ENCODE data around the gene TTYH3. TPM values are rescaled to one million over a fixed set of nuclear protein-coding genes. Genes with fewer than 3 reads are reported as not detected.

Gene TTYH3
- total RNA-seq, 1 donor from 2014 or later: 324 TPM

DNA sequence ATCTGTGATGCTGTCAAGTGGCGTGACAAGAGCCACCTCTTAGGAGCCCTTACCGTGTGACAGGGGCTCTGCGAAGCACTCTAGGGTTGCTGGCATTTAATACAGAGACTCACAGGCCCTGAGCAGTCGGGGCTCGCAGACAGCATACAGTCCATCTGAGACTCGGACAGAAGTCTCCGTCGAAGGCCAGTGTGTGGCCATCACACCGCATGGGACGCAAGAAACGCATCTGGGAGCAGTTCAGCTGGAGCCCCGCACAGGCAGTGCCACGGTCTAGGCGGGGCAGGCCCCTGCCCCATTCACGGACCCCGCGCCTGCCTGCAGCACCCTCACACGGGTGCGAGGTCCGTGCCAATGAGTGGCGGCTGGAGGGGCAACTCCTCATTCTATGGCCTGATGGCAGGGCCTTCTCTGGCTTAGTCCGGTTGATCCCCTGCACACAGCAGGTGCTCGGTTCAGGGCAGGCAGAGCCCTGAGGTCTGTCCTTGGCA, 39.4 kb upstream of the TTYH3 start:
- TF ChIP-seq, protein P1, sequence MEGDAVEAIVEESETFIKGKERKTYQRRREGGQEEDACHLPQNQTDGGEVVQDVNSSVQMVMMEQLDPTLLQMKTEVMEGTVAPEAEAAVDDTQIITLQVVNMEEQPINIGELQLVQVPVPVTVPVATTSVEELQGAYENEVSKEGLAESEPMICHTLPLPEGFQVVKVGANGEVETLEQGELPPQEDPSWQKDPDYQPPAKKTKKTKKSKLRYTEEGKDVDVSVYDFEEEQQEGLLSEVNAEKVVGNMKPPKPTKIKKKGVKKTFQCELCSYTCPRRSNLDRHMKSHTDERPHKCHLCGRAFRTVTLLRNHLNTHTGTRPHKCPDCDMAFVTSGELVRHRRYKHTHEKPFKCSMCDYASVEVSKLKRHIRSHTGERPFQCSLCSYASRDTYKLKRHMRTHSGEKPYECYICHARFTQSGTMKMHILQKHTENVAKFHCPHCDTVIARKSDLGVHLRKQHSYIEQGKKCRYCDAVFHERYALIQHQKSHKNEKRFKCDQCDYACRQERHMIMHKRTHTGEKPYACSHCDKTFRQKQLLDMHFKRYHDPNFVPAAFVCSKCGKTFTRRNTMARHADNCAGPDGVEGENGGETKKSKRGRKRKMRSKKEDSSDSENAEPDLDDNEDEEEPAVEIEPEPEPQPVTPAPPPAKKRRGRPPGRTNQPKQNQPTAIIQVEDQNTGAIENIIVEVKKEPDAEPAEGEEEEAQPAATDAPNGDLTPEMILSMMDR (IDR thresholded peaks at IDR 0.05; ENCODE audit: partially characterized antibody, unreplicated experiment): no peak
- no peak for DNase-seq
- Mint-ChIP-seq H3K27me3 (ENCODE audit: unreplicated experiment) (no peaks in the 10 kb centered on the region), H3K36me3 (ENCODE audit: unreplicated experiment) (peaks cover 4% of the 10 kb centered on the region), H3K27ac (ENCODE audit: unreplicated experiment) (no peak overlapping the region), H3K4me1 (ENCODE audit: low read depth, unreplicated experiment) (peaks cover 5% of the 10 kb centered on the region), H3K9me3 (ENCODE audit: unreplicated experiment) (peaks cover 4% of the 10 kb centered on the region), H3K4me3 (ENCODE audit: unreplicated experiment) (no peak overlapping the region)

DNA sequence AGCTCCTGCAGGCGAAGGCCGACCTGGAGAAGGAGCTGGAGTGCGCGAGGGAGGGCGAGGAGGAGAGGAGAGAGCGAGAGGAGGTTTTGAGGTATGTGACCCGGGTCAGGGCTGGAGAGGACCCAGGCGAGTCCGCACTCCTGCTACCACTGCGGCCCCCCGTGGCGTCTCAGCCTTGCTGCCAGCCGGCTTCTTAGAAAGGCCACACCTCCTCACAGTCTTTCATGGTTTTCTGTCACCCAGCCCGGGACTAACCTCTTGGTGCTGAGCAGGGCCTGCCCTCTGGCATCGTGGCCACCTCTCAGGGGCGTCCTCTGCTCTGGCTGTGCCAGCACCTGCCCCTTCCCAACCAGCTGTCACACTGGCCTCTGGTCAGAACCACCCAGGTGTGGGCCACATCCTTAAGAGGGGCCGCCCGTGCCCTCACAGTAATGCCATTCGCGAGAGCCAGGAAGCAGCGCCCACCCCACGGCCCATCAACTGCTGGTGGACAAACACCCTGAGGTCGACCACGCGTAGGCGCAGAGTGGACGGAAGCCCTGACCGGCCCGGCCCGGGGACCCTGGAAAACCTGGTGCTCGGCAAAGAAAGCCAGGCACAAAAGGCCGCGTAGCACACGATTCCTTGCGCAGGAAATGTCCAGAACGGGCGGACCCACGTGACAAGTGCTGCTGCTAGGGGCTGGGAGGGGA, 38.6 kb upstream of the TTYH3 start:
- Mint-ChIP-seq H3K4me1 (ENCODE audit: low read depth, unreplicated experiment) (peaks cover 7% of the 10 kb centered on the region), H3K27me3 (ENCODE audit: unreplicated experiment) (no peaks in the 10 kb centered on the region), H3K36me3 (ENCODE audit: unreplicated experiment) (peaks cover 4% of the 10 kb centered on the region), H3K9me3 (ENCODE audit: unreplicated experiment) (peaks cover 4% of the 10 kb centered on the region), H3K27ac (ENCODE audit: unreplicated experiment) (no peak overlapping the region), H3K4me3 (ENCODE audit: unreplicated experiment) (no peak overlapping the region)
- DNase-seq: no peak
- TF ChIP-seq, protein P1 (IDR thresholded peaks at IDR 0.05; ENCODE audit: partially characterized antibody, unreplicated experiment): no peak

DNA sequence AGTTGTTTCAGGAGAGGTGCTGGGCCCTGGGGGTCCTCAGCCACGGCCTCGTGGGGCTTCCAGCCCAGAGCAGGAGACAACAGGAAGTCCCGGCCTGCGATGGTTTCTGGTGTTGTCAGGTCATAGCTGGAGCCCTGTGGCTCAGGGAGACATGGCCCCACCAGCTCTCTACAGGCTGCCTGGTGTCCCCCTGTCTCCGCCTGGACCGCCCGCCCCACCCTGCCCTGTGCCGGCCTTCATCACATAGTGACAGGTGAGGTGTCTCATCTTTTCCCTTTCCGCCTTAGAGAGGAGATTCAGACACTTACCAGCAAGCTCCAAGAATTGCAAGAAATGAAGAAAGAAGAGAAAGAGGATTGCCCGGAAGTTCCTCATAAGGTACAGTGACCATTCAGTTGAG, 37.2 kb upstream of the TTYH3 start:
- DNase-seq: no peak
- Mint-ChIP-seq H3K36me3 (ENCODE audit: unreplicated experiment) (peaks cover 4% of the 10 kb centered on the region), H3K4me1 (ENCODE audit: low read depth, unreplicated experiment) (peaks cover 7% of the 10 kb centered on the region), H3K4me3 (ENCODE audit: unreplicated experiment) (no peak overlapping the region), H3K27me3 (ENCODE audit: unreplicated experiment) (peaks cover 4% of the 10 kb centered on the region), H3K9me3 (ENCODE audit: unreplicated experiment) (peaks cover 4% of the 10 kb centered on the region), H3K27ac (ENCODE audit: unreplicated experiment) (no peak overlapping the region)
- TF ChIP-seq, protein P1 (IDR thresholded peaks at IDR 0.05; ENCODE audit: partially characterized antibody, unreplicated experiment): no peak

DNA sequence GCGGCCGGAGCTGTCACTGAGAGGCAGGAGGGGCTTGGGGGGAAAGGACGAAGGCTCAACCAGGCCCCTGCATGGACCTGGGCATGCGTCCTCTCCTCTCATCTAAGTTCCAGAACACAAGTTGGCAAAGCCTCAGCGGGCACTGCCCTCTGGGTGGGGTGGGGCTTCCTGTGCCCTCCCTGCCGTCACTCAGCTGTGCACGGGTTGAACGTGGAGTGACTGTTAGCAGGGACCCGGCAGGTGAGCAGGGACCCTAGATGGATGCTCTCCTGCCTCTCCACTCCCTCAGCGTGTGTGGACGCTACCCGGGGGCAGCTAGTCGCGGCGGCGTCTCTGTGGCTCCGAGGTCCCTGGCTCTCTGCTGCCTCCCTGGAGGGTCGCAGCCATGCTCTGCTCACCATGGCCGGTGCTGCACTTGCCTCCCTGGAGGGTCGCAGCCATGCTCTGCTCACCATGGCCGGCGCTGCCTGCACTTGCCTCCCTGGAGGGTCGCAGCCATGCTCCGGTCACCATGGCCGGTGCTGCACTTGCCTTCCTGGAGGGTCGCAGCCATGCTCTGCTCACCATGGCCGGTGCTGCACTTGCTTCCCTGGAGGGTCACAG, 36.4 kb upstream of the TTYH3 start:
- H3K36me3 Mint-ChIP-seq (ENCODE audit: unreplicated experiment): peaks cover 4% of the 10 kb centered on the region
- DNase-seq: no peak
- peaks cover 4% of the 10 kb centered on the region for H3K4me1 Mint-ChIP-seq (ENCODE audit: low read depth, unreplicated experiment)
- no peak overlapping the region for H3K4me3 Mint-ChIP-seq (ENCODE audit: unreplicated experiment)
- peaks cover 4% of the 10 kb centered on the region for H3K9me3 Mint-ChIP-seq (ENCODE audit: unreplicated experiment)
- TF ChIP-seq, protein P1 (IDR thresholded peaks at IDR 0.05; ENCODE audit: partially characterized antibody, unreplicated experiment): no peak
- no peak overlapping the region for H3K27ac Mint-ChIP-seq (ENCODE audit: unreplicated experiment)
- H3K27me3 Mint-ChIP-seq (ENCODE audit: unreplicated experiment): peaks cover 4% of the 10 kb centered on the region

All from glutamatergic neuron (in vitro differentiated cells).